ENCODE results near the gene GTPBP1.

- TF ChIP-seq SUZ12 (IDR thresholded peaks at IDR 0.05; ENCODE audit: extremely low read depth, insufficient read depth, insufficient read length) (no peak), YY1 (IDR thresholded peaks at IDR 0.05; ENCODE audit: insufficient read depth, insufficient read length) (no peak)
Measured at GRCh38 chr22:38759005-38759404, 53.3 kb downstream of the GTPBP1 start.
